ENCODE measurements around the gene EXD3.

The EXD3 gene

DNA sequence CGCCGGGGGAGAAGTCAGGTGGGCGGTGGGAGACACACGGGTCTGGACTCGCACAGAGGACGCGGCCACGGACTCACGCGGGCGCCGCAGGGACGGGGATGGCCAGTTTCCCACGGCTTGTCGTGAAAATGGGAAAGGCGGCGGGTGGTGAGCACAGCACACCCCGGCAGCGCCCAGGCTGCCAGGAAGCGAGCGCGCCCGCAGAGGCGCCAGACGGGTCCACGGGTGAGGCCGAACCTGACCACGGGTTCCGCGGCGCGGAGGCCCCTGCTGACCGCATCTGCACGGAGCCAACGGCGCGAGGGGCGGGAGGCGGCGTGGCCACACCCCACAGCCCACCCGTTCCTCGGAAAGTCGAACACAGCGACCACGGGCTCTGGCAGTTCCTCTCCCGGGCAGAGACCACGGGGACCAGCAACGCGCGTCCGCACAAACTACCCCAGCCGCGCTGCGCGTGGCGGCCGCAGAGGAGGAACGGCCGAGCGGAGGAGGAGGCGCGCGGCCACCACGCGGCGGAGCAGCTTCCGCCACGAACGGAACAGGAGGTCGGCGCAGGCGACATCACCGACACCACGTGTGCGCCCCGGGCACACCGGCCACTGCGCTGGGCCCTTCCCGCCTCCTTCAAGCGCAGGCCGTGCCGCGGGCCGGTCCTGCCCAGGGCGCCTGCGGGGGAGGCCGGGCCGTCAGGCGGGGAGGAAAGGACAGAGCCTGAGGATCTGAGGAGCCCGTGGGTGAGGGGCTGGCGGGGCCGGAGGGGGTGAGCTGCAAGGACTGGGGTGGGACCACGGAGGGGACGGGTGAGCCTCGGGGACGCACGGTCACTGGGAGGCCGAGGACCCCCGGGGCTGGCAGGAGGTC, 5.6 kb downstream of the EXD3 start:
- no peaks in the 10 kb centered on the region for H3K9me3 ChIP-seq
- TF ChIP-seq, protein P1, sequence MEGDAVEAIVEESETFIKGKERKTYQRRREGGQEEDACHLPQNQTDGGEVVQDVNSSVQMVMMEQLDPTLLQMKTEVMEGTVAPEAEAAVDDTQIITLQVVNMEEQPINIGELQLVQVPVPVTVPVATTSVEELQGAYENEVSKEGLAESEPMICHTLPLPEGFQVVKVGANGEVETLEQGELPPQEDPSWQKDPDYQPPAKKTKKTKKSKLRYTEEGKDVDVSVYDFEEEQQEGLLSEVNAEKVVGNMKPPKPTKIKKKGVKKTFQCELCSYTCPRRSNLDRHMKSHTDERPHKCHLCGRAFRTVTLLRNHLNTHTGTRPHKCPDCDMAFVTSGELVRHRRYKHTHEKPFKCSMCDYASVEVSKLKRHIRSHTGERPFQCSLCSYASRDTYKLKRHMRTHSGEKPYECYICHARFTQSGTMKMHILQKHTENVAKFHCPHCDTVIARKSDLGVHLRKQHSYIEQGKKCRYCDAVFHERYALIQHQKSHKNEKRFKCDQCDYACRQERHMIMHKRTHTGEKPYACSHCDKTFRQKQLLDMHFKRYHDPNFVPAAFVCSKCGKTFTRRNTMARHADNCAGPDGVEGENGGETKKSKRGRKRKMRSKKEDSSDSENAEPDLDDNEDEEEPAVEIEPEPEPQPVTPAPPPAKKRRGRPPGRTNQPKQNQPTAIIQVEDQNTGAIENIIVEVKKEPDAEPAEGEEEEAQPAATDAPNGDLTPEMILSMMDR (IDR thresholded peaks at IDR 0.05; ENCODE audit: low read depth, low read length) = no peak
- DNase-seq = peak; percentile 7
- no peaks in the 10 kb centered on the region for H3K4me1 ChIP-seq
- no peaks in the 10 kb centered on the region for H3K36me3 ChIP-seq
- no peaks in the 10 kb centered on the region for H3K27me3 ChIP-seq
- H3K4me3 ChIP-seq (ENCODE audit: low read depth, low read length) = no peak overlapping the region

DNA sequence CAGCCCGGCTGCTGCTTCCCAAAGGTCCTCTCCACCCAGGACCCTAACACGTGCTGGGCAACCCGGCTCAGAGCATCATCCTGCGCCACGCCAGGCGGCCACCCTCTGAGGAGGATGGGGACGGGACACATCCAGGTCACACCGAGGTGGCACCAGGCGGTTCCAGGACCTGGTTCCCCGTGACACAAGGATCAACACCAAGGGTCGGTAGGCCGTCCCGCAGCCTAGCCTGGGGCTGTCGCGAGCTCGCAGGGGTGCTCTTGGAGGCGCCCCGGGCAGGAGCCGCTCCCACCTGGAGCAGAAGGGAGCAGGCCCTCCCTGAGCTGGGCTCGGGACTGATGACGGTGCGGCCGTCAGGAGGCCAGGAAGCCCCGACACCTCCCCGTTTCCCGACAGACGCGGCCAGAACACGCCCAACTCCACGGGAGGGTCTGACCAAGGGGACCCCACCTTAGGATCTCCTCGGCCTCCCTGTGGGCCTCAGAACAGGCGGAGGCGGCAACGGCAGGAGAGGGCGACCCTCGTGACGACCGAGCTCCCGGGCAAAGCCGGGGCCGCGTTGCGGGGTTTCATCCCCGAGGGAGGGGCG, 6.3 kb downstream of the EXD3 start:
- no peaks in the 10 kb centered on the region for H3K27me3 ChIP-seq
- peak; percentile 8 for DNase-seq
- TF ChIP-seq, protein P1 (IDR thresholded peaks at IDR 0.05; ENCODE audit: low read depth, low read length) = no peak
- H3K9me3 ChIP-seq = no peaks in the 10 kb centered on the region
- H3K36me3 ChIP-seq = no peaks in the 10 kb centered on the region
- H3K4me1 ChIP-seq = no peaks in the 10 kb centered on the region
- no peak overlapping the region for H3K4me3 ChIP-seq (ENCODE audit: low read depth, low read length)

DNA sequence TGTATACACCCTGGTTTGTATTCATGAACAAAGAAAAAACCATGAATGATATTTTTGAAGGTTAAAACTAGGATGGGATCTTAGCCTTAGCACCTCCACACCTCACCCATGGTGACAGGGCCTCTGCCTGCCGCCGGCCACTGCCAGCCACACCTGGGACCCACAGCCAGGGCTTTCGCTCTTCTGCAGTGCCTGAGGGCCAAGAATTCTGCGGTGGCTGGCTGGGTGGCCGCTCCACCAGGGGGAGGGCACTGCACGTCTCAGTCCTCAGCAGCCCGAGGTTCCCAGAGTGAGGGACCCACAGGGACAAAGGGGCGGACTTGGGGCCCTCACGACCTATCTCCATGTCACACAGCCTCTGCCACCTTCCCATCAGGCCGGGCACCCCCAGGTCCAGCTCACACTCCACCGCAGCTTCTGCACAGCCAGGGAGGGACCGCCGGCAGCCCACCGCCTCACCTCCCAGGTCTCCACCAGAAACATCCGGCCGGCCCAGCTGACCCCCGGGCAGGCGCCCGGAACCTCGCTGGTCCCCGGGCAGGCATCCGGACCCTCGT, 6.9 kb downstream of the EXD3 start:
- Histone ChIP-seq H3K4me1 (no peaks in the 10 kb centered on the region), H3K36me3 (no peaks in the 10 kb centered on the region), H3K4me3 (ENCODE audit: low read depth, low read length) (no peak overlapping the region), H3K9me3 (no peaks in the 10 kb centered on the region), H3K27me3 (no peaks in the 10 kb centered on the region)
- DNase-seq = peak; percentile 10
- TF ChIP-seq, protein P1 (IDR thresholded peaks at IDR 0.05; ENCODE audit: low read depth, low read length) = no peak

DNA sequence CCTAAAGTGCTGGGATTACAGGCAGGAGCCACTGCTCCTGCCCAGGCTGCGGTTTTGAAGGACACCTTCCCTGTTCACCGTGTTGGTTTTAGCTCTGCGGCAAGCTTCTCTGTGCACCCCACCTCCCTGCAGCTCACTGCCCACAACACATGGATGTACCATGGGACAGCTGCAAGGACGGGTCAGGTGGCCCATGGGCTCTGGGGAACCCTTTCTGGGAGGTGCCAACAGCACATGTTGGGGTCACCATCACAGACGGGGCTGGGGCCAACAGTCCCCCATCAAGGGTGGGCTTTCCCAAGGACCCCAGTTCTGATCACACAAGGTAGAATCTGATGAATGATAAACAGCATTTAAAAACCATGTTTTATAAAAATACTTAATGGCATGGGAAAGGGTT, 7.5 kb downstream of the EXD3 start:
- Histone ChIP-seq H3K9me3 (no peaks in the 10 kb centered on the region), H3K36me3 (no peaks in the 10 kb centered on the region), H3K4me1 (no peaks in the 10 kb centered on the region), H3K27me3 (no peaks in the 10 kb centered on the region), H3K4me3 (ENCODE audit: low read depth, low read length) (no peak overlapping the region)
- TF ChIP-seq, protein P1 (IDR thresholded peaks at IDR 0.05; ENCODE audit: low read depth, low read length) = no peak
- no peak for DNase-seq

DNA sequence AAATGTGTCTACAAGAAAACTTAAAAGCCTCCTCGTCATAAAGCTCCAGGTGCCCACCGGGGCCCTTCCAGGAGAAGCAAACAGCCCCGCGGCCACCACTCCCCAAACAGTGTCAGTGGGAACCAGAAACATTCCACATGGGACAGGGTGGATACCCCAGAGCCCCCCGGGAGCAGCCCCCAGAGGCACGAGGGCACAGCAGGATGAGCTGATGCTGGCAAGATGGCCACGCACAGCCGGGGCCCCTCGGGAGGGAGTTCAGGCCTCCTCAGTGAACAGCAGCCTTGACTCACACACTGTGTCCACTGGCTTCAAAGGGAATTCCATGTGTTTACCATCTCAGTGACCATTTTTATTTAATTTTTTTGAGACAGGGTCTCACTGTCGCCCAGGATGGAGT, 10.5 kb downstream of the EXD3 start:
- H3K9me3 ChIP-seq = no peaks in the 10 kb centered on the region
- TF ChIP-seq, protein P1 (IDR thresholded peaks at IDR 0.05; ENCODE audit: low read depth, low read length) = no peak

More for the DNA sequence above, 10.5 kb downstream of the EXD3 start:
- H3K27me3 ChIP-seq = no peaks in the 10 kb centered on the region
- no peaks in the 10 kb centered on the region for H3K36me3 ChIP-seq
- H3K4me1 ChIP-seq = peaks cover 1% of the 10 kb centered on the region; the same call in 1 of the 2 replicates
- no peak for DNase-seq
- H3K4me3 ChIP-seq (ENCODE audit: low read depth, low read length) = no peak overlapping the region
